ENCODE results near the gene WDR45B. TPM values are rescaled to one million over a fixed set of nuclear protein-coding genes. Genes with fewer than 3 reads are reported as not detected.

Gene WDR45B
- polyA plus RNA-seq, 1 experiment, result 141 TPM

GRCh38 chr17:82600731-82601446 lies 47.4 kb downstream of the WDR45B start:
- ChIA-PET CTCF (interaction anchor here (1.4 kb wide), 1 partner anchor 16 kb away, joined by 3 read pairs; no protein-coding TSS in a partner anchor), POLR2A (no interaction called here)
- Histone ChIP-seq H3K36me3 (ENCODE audit: control insufficient read depth, insufficient read depth, low read length) (peaks cover 41% of the 10 kb centered on the region), H3K4me3 (ENCODE audit: low read depth, low read length) (no peak overlapping the region), H3K27me3 (ENCODE audit: control insufficient read depth, insufficient read depth, low read length) (no peaks in the 10 kb centered on the region)
- no peak for TF ChIP-seq CTCF (IDR thresholded peaks at IDR 0.05; ENCODE audit: insufficient read depth, low read depth, low read length)
- DNase-seq (ENCODE audit: low read depth), result no peak

GRCh38 chr17:82599674-82600661 lies 48.3 kb downstream of the WDR45B start:
- no peak for DNase-seq (ENCODE audit: low read depth)
- Histone ChIP-seq H3K36me3 (ENCODE audit: control insufficient read depth, insufficient read depth, low read length) (peaks cover 44% of the 10 kb centered on the region), H3K4me3 (ENCODE audit: low read depth, low read length) (no peak overlapping the region), H3K27me3 (ENCODE audit: control insufficient read depth, insufficient read depth, low read length) (no peaks in the 10 kb centered on the region)
- ChIA-PET CTCF (interaction anchor here (1.4 kb wide), 1 partner anchor 17 kb away, joined by 3 read pairs; no protein-coding TSS in a partner anchor), POLR2A (no interaction called here)
- TF ChIP-seq CTCF (IDR thresholded peaks at IDR 0.05; ENCODE audit: insufficient read depth, low read depth, low read length), result no peak

- ChIA-PET POLR2A (no interaction called here), CTCF (no interaction called here)
- no peak overlapping the region for H3K4me3 ChIP-seq (ENCODE audit: low read depth, low read length)
- peaks cover 38% of the 10 kb centered on the region for H3K36me3 ChIP-seq (ENCODE audit: control insufficient read depth, insufficient read depth, low read length)
- H3K27me3 ChIP-seq (ENCODE audit: control insufficient read depth, insufficient read depth, low read length), result no peaks in the 10 kb centered on the region
- no peak for DNase-seq (ENCODE audit: low read depth)
- TF ChIP-seq CTCF (IDR thresholded peaks at IDR 0.05; ENCODE audit: insufficient read depth, low read depth, low read length), result no peak
Measured at GRCh38 chr17:82598256-82599119, 49.8 kb downstream of the WDR45B start.

- Histone ChIP-seq H3K4me3 (ENCODE audit: low read depth, low read length) (no peak overlapping the region), H3K27me3 (ENCODE audit: control insufficient read depth, insufficient read depth, low read length) (no peaks in the 10 kb centered on the region), H3K36me3 (ENCODE audit: control insufficient read depth, insufficient read depth, low read length) (peaks cover 28% of the 10 kb centered on the region)
- no peak for DNase-seq (ENCODE audit: low read depth)
- no peak for TF ChIP-seq CTCF (IDR thresholded peaks at IDR 0.05; ENCODE audit: insufficient read depth, low read depth, low read length)
- CTCF ChIA-PET, result no interaction called here
- POLR2A ChIA-PET, result no interaction called here
Measured at GRCh38 chr17:82596837-82597672, 51.2 kb downstream of the WDR45B start.

Measured in BJ (cell line).